ENCODE data around the gene DNAJB14.

DNA sequence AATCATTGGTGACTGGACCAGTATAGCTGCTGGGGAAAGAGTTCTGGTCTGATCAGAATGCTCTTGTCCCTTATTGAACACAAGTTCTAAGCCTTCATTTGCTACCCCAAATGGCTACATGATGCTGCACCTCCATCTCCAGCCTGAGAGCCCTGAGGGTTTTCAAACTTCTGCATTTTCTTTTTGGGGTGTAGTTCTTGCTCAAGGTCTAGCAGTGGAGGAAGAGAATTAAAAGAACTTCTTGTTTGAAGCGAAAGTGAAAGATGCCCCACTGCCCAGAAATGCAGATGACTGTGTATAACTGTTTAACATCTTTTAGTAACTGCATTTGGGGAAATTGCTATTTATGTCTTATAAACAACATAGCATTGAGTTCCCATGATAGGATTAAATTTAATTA, 90.7 kb downstream of the DNAJB14 start:
- TF ChIP-seq, protein P1, sequence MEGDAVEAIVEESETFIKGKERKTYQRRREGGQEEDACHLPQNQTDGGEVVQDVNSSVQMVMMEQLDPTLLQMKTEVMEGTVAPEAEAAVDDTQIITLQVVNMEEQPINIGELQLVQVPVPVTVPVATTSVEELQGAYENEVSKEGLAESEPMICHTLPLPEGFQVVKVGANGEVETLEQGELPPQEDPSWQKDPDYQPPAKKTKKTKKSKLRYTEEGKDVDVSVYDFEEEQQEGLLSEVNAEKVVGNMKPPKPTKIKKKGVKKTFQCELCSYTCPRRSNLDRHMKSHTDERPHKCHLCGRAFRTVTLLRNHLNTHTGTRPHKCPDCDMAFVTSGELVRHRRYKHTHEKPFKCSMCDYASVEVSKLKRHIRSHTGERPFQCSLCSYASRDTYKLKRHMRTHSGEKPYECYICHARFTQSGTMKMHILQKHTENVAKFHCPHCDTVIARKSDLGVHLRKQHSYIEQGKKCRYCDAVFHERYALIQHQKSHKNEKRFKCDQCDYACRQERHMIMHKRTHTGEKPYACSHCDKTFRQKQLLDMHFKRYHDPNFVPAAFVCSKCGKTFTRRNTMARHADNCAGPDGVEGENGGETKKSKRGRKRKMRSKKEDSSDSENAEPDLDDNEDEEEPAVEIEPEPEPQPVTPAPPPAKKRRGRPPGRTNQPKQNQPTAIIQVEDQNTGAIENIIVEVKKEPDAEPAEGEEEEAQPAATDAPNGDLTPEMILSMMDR (conservative IDR thresholded peaks at IDR 0.05; ENCODE audit: low read length): no peak
- TF ChIP-seq EZH2phosphoT487 (IDR thresholded peaks at IDR 0.05; ENCODE audit: borderline replicate concordance): no peak

All from Loucy (cell line).